Right ventricle myocardium inferior (tissue), 1 donor: Measurements from ENCODE around the gene MOSPD3. TPM values are rescaled to one million over a fixed set of nuclear protein-coding genes. Genes with fewer than 3 reads are reported as not detected.
A peak's percentile ranks its signal among the peaks of the same experiment; 100 is the strongest.

Experiments used
- ATAC-seq: fragments of 200-7000 bp; cut with Tn5 transposase; one replicate; pipeline ENCODE4 v1.9.1; 2020; ENCODE audit warnings: mild to moderate bottlenecking, moderate library complexity
- DNase-seq: peaks from one replicate; pipeline ENCODE4 v3.0.0; 2021; ENCODE audit errors: missing footprints
- intact Hi-C: fragments of 100-400 bp; cut with DNase I; formaldehyde crosslinking; loops from one replicate; pipeline ENCODE4 v1.11.0; 2022
- total RNA-seq: library from RNA; stranded (reverse); fragmentation: NEBNext Ultra II Directional; extraction: Animal tissue kit (Norgen Biotek cat#: 25700); gene quantifications from one replicate; pipeline ENCODE4 v1.2.1, GENCODE V29; 2021
- donor health status: DM: no; HTN: yes; CAD: no; lungs with severe emphysema.

MOSPD3 gene
- total RNA-seq, 1 donor from 2014 or later: 9.3 TPM

GRCh38 chr7:100573691-100574361 lies 38.5 kb upstream of the MOSPD3 start, which contains the start of gene SAP25:
TSS of gene SAP25 (minus strand) at chr7:100573900. CDS start at chr7:100573742, 158 bp downstream.
- DNase-seq (no peak), ATAC-seq (no peak)
- intact Hi-C loops: no loop called here

GRCh38 chr7:100574362-100575205 lies 37.8 kb upstream of the MOSPD3 start:
- intact Hi-C loops: no loop called here
- ATAC-seq (no peak), DNase-seq (no peak)

- no peak for ATAC-seq
- no peak for DNase-seq
- intact Hi-C loops: no loop called here
Measured at GRCh38 chr7:100575206-100575631, 37.1 kb upstream of the MOSPD3 start.

GRCh38 chr7:100575746-100576383 lies 36.5 kb upstream of the MOSPD3 start:
- intact Hi-C loops: no loop called here
- ATAC-seq: no peak
- DNase-seq: no peak

- no peak for DNase-seq
- intact Hi-C loops: no loop called here
- no peak for ATAC-seq
Measured at GRCh38 chr7:100576384-100576993, 35.9 kb upstream of the MOSPD3 start.

- ATAC-seq (no peak), DNase-seq (no peak)
- intact Hi-C loops: no loop called here
Measured at GRCh38 chr7:100577103-100577502, 35.2 kb upstream of the MOSPD3 start.

GRCh38 chr7:100577507-100577906 lies 34.8 kb upstream of the MOSPD3 start:
- ATAC-seq: no peak
- DNase-seq: no peak
- intact Hi-C loops: no loop called here

- ATAC-seq: no peak
- intact Hi-C loops: no loop called here
- DNase-seq: peak; percentile 53
Measured at GRCh38 chr7:100578246-100579183, 33.8 kb upstream of the MOSPD3 start.

GRCh38 chr7:100580466-100581283 lies 31.7 kb upstream of the MOSPD3 start:
- no peak for DNase-seq
- intact Hi-C loops: no loop called here
- no peak for ATAC-seq

GRCh38 chr7:100582041-100582579 lies 30.2 kb upstream of the MOSPD3 start:
- DNase-seq (no peak), ATAC-seq (no peak)
- intact Hi-C loops: no loop called here

- intact Hi-C loops: no loop called here
Measured at GRCh38 chr7:100582650-100583049, 29.7 kb upstream of the MOSPD3 start.

GRCh38 chr7:100583132-100584053 lies 28.9 kb upstream of the MOSPD3 start:
- DNase-seq: peak; percentile 90
- intact Hi-C loops: no loop called here

More at GRCh38 chr7:100582650-100583049, 29.7 kb upstream of the MOSPD3 start:
- no peak for DNase-seq
- no peak for ATAC-seq

GRCh38 chr7:100584054-100584682 lies 28.2 kb upstream of the MOSPD3 start:
- intact Hi-C loops: no loop called here
- ATAC-seq: no peak

More at GRCh38 chr7:100583132-100584053, 28.9 kb upstream of the MOSPD3 start:
- ATAC-seq: no peak

GRCh38 chr7:100584683-100585510 lies 27.4 kb upstream of the MOSPD3 start:
- ATAC-seq (no peak), DNase-seq (peak; percentile 68)
- intact Hi-C loops: loop anchor here (5.0 kb wide), 2 partner anchors 87 to 107 kb away; partner anchors contain the start of genes GIGYF1 and GNB2

More at GRCh38 chr7:100584054-100584682, 28.2 kb upstream of the MOSPD3 start:
- DNase-seq: peak; percentile 66
